HepG2 (cell line): Measurements from ENCODE around the gene ALDH16A1. TPM values are rescaled to one million over a fixed set of nuclear protein-coding genes. Genes with fewer than 3 reads are reported as not detected.
A peak's percentile ranks its signal among the peaks of the same experiment; 100 is the strongest.

ENCODE experiments used
- CHD2 ChIP-seq: IDR thresholded peaks from 2 replicates; pipeline ENCODE4 v1.6.1; 2011; ENCODE audit warnings: low read depth, low read length, improper control_type of control experiment
- EED ChIP-seq: sonication (generic); formaldehyde crosslinking; IDR thresholded peaks from 2 replicates; pipeline ENCODE4 v1.5.0; 2020; ENCODE audit warnings: mild to moderate bottlenecking, missing genetic modification reagents
- NPAS2 ChIP-seq: sonication (generic); formaldehyde crosslinking; IDR thresholded peaks from 2 replicates; pipeline ENCODE4 v1.8.0; 2022; ENCODE audit warnings: mild to moderate bottlenecking, missing genetic modification reagents, borderline replicate concordance
- SALL1 ChIP-seq: sonication (generic); formaldehyde crosslinking; IDR thresholded peaks from 2 replicates; pipeline ENCODE4 v1.8.0; 2022; ENCODE audit warnings: mild to moderate bottlenecking, missing genetic modification reagents
- SMC3 ChIP-seq: IDR thresholded peaks from 2 replicates; pipeline ENCODE4 v1.6.1; 2011; ENCODE audit warnings: low read length, improper control_type of control experiment
- ZNF121 ChIP-seq: sonication (generic); formaldehyde crosslinking; IDR thresholded peaks from 2 replicates; pipeline ENCODE4 v1.5.0; 2020; ENCODE audit warnings: mild to moderate bottlenecking, missing genetic modification reagents
- ZNF510 ChIP-seq: sonication (generic); formaldehyde crosslinking; IDR thresholded peaks from 2 replicates; pipeline ENCODE4 v1.4.0; 2020; ENCODE audit warnings: low read depth, mild to moderate bottlenecking, missing genetic modification reagents
- polyA plus RNA-seq, 8 experiments: library from polyadenylated mRNA; depleted of rRNA in 3 of 8; stranded (reverse) in 7 of 8; unstranded in 1 of 8; fragments of >200 nt; fragmentation: Illumina TruSeq in 4 of 8; extraction: Trizol in 4 of 8; gene quantifications; 2 replicates each; pipeline versions ENCODE4 v1.2.1 to v1.2.3, GENCODE V29; 2011 to 2016; ENCODE audit warnings: low read depth in 4 of 8, missing spikeins in 1 of 8, mixed read lengths in 1 of 8; ENCODE audit not compliant: insufficient read depth in 1 of 8
- total RNA-seq, 5 experiments: library from RNA; depleted of rRNA; stranded (reverse); fragments of >200 nt; fragmentation: Illumina TruSeq; extraction: Trizol; gene quantifications; 2 replicates each; pipeline ENCODE4 v1.2.3, GENCODE V29; 2016; ENCODE audit warnings: low read depth in 1 of 5
- TF ChIP-seq, protein P1 (sequence below): sonication (generic); formaldehyde crosslinking; IDR thresholded peaks from 2 replicates; pipeline ENCODE4 v1.5.0; 2020; ENCODE audit warnings: mild to moderate bottlenecking, missing genetic modification reagents, moderate library complexity
- TF ChIP-seq, protein P2 (sequence below): sonication (generic); formaldehyde crosslinking; IDR thresholded peaks from 2 replicates; pipeline ENCODE4 v1.4.0; 2020; ENCODE audit warnings: missing genetic modification reagents, borderline replicate concordance
- TF ChIP-seq, protein P3 (sequence below): IDR thresholded peaks from 2 replicates; pipeline ENCODE4 v1.6.1; 2012; ENCODE audit warnings: inconsistent platforms
- TF ChIP-seq, protein P4 (sequence below): sonication (generic); formaldehyde crosslinking; IDR thresholded peaks from 2 replicates; pipeline ENCODE4 v1.5.0; 2020; ENCODE audit warnings: mild to moderate bottlenecking, missing genetic modification reagents

ALDH16A1 gene
- total and polyA plus RNA-seq, 2 of the 13 experiments (the other 11 are each of a cell fraction or from before 2014, with no cell fraction given) = 8.4 to 34.9 TPM

DNA sequence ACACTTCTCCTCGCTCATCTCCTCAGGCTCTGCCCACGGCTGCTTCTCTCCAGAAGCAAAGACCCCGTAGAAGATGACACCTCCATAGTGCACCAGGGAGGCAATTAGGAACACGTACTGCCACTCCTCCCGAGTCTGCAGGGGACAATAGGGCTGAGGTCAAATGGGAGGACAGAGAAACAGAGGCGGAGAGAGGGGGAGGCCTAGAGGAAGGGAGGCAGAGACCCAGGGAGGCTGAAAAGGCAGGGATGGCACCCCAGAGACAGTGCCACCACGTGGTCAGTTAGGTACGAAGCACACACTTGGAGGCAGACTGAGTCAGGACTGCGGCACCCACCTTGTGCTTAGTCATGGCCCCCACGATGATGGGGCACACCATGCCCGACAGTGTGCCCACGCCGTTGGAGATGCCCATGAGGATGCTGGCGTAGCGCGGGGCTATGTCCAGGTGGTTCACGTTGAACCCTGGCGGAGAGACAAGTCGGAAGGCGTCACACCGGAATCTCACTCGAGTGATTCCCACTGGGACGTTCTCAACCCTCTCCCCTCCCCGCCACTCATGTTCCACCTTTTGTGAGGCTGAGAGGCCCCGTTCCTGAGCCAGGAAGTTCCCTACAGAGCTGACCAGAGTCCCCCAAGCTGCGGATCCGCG is 22.2 kb upstream of the ALDH16A1 start (continued):
- TF ChIP-seq, protein P1, sequence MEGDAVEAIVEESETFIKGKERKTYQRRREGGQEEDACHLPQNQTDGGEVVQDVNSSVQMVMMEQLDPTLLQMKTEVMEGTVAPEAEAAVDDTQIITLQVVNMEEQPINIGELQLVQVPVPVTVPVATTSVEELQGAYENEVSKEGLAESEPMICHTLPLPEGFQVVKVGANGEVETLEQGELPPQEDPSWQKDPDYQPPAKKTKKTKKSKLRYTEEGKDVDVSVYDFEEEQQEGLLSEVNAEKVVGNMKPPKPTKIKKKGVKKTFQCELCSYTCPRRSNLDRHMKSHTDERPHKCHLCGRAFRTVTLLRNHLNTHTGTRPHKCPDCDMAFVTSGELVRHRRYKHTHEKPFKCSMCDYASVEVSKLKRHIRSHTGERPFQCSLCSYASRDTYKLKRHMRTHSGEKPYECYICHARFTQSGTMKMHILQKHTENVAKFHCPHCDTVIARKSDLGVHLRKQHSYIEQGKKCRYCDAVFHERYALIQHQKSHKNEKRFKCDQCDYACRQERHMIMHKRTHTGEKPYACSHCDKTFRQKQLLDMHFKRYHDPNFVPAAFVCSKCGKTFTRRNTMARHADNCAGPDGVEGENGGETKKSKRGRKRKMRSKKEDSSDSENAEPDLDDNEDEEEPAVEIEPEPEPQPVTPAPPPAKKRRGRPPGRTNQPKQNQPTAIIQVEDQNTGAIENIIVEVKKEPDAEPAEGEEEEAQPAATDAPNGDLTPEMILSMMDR (CRISPR knock-in tag) = peak; percentile 74
- no peak for TF ChIP-seq NPAS2 (CRISPR knock-in tag)
- peak; percentile 16; the same call in 1 of the 2 replicates for TF ChIP-seq SMC3
- TF ChIP-seq, protein P2, sequence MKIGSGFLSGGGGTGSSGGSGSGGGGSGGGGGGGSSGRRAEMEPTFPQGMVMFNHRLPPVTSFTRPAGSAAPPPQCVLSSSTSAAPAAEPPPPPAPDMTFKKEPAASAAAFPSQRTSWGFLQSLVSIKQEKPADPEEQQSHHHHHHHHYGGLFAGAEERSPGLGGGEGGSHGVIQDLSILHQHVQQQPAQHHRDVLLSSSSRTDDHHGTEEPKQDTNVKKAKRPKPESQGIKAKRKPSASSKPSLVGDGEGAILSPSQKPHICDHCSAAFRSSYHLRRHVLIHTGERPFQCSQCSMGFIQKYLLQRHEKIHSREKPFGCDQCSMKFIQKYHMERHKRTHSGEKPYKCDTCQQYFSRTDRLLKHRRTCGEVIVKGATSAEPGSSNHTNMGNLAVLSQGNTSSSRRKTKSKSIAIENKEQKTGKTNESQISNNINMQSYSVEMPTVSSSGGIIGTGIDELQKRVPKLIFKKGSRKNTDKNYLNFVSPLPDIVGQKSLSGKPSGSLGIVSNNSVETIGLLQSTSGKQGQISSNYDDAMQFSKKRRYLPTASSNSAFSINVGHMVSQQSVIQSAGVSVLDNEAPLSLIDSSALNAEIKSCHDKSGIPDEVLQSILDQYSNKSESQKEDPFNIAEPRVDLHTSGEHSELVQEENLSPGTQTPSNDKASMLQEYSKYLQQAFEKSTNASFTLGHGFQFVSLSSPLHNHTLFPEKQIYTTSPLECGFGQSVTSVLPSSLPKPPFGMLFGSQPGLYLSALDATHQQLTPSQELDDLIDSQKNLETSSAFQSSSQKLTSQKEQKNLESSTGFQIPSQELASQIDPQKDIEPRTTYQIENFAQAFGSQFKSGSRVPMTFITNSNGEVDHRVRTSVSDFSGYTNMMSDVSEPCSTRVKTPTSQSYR (CRISPR knock-in tag) = no peak
- no peak for TF ChIP-seq ZNF510 (CRISPR knock-in tag)
- TF ChIP-seq, protein P3, sequence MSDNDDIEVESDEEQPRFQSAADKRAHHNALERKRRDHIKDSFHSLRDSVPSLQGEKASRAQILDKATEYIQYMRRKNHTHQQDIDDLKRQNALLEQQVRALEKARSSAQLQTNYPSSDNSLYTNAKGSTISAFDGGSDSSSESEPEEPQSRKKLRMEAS = peak; percentile 44; the same call in 1 of the 2 replicates
- no peak for TF ChIP-seq EED (CRISPR knock-in tag)
- TF ChIP-seq, protein P4, sequence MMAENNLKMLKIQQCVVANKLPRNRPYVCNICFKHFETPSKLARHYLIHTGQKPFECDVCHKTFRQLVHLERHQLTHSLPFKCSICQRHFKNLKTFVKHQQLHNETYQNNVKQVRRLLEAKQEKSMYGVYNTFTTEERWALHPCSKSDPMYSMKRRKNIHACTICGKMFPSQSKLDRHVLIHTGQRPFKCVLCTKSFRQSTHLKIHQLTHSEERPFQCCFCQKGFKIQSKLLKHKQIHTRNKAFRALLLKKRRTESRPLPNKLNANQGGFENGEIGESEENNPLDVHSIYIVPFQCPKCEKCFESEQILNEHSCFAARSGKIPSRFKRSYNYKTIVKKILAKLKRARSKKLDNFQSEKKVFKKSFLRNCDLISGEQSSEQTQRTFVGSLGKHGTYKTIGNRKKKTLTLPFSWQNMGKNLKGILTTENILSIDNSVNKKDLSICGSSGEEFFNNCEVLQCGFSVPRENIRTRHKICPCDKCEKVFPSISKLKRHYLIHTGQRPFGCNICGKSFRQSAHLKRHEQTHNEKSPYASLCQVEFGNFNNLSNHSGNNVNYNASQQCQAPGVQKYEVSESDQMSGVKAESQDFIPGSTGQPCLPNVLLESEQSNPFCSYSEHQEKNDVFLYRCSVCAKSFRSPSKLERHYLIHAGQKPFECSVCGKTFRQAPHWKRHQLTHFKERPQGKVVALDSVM = peak; percentile 96
- no peak for TF ChIP-seq ZNF121 (CRISPR knock-in tag)
- TF ChIP-seq CHD2 = no peak
- TF ChIP-seq SALL1 (CRISPR knock-in tag) = 0 out of 2 replicates have a peak, but pooled peaks have one; percentile 8
